ENCODE results near the gene CERS6.

DNA sequence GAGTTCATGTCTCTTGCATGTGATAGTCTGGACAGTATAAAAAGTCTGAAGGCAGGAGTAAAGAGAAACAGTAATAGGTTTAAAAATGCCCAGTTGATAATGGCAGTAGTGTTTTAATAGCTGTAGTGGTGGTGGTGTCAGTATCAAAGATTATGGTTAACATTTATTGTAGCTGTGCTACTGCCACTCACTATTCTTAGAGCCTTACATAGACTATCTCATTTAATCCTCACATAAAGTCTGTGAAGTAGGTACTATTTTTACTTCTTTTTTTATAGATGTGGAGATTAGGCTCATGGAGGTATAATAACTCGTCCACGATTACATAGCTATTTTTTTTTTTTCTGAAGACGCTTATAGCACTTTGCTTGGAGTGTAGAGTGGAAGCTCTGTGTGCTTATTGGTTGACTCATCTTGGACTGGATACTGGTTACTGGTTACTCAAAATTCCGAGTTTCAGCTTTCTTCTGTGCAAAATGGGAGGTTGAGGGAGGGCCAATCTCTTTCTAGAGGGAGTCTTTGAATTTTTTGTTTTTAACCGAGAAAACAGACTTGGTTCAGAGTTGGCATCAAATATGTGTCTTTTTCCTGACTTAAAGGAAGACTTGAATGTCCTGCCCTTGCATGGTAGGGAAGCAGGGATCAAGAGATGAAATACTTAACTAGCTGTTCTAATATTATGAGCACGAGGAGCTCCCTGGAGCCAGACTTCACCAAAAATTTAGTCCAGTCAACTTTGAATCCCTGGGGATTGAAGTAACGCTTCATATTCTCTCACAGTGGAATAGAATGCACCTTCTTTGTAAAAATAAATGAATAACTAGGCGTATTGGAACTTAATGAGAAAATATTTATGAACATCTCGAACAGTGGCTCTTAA is 27.1 kb downstream of the CERS6 start:
- TF ChIP-seq, protein P1, sequence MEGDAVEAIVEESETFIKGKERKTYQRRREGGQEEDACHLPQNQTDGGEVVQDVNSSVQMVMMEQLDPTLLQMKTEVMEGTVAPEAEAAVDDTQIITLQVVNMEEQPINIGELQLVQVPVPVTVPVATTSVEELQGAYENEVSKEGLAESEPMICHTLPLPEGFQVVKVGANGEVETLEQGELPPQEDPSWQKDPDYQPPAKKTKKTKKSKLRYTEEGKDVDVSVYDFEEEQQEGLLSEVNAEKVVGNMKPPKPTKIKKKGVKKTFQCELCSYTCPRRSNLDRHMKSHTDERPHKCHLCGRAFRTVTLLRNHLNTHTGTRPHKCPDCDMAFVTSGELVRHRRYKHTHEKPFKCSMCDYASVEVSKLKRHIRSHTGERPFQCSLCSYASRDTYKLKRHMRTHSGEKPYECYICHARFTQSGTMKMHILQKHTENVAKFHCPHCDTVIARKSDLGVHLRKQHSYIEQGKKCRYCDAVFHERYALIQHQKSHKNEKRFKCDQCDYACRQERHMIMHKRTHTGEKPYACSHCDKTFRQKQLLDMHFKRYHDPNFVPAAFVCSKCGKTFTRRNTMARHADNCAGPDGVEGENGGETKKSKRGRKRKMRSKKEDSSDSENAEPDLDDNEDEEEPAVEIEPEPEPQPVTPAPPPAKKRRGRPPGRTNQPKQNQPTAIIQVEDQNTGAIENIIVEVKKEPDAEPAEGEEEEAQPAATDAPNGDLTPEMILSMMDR (optimal IDR thresholded peaks at IDR 0.05 in 1 of 3, IDR thresholded peaks at IDR 0.05 in 1 of 3, conservative IDR thresholded peaks at IDR 0.05 in 1 of 3; ENCODE audit: extremely low read depth in 1 of 3, insufficient read depth in 2 of 3, low read length in 3 of 3), result no peak
- TF ChIP-seq EZH2 (IDR thresholded peaks at IDR 0.05; ENCODE audit: low read length), result no peak
